Esophagus muscularis mucosa (tissue), 4 donors: ENCODE data around the gene DOK3. TPM values are rescaled to one million over a fixed set of nuclear protein-coding genes. Genes with fewer than 3 reads are reported as not detected.

Experiments
- DNase-seq: peaks from one replicate; pipeline ENCODE4 v3.0.0-alpha.2; 2017; ENCODE audit errors: extremely low spot score
- H3K27ac ChIP-seq, 4 donors: fragments of 200-600 bp; sonication (generic); replicated peaks in 1 of 4; 1 replicate in 3 of 4; 2 replicates in 1 of 4; pipeline ENCODE4 v1.5.1; 2016 to 2019; ENCODE audit warnings: mild to moderate bottlenecking in 1 of 4
- H3K27me3 ChIP-seq, 4 donors: fragments of 200-600 bp; sonication (generic); one replicate each; pipeline versions ENCODE4 v1.5.1 to v1.6.0; 2016 to 2019
- H3K36me3 ChIP-seq, 4 donors: fragments of 200-600 bp; sonication (generic); one replicate each; pipeline ENCODE4 v1.5.1; 2016 to 2019
- H3K4me1 ChIP-seq, 4 donors: fragments of 200-600 bp; sonication (generic); one replicate each; pipeline ENCODE4 v1.5.1; 2016 to 2019
- H3K4me3 ChIP-seq, 4 donors: fragments of 200-600 bp; sonication (generic); 1 replicate in 2 of 4; 2 replicates in 2 of 4; pipeline ENCODE4 v1.5.1; 2016 to 2019; ENCODE audit warnings: mild to moderate bottlenecking in 4 of 4, moderate library complexity in 1 of 4
- H3K9me3 ChIP-seq, 4 donors: fragments of 200-600 bp; sonication (generic); 1 replicate in 3 of 4; 2 replicates in 1 of 4; pipeline ENCODE4 v1.5.1; 2016 to 2019
- EP300 ChIP-seq: sonication (generic); formaldehyde crosslinking; IDR thresholded peaks from one replicate; pipeline ENCODE4 v1.6.1; 2017; ENCODE audit warnings: antibody characterized with exemption
- POLR2A ChIP-seq: fragments of 450-650 bp; IDR thresholded peaks from one replicate; pipeline ENCODE4 v1.6.1; 2017; ENCODE audit warnings: antibody characterized with exemption, moderate library complexity, mild to moderate bottlenecking, low read depth
- POLR2AphosphoS5 ChIP-seq, 2 donors: sonication (generic); formaldehyde crosslinking; IDR thresholded peaks; one replicate each; pipeline ENCODE4 v1.6.1; 2017; ENCODE audit warnings: antibody characterized with exemption in 2 of 2
- WGBS: methylation state at CpG from one replicate; pipeline ENCODE4 v1.1.5; 2018; 5-methylcytosine and 5-hydroxymethylcytosine counted together
- intact Hi-C: fragments of 100-400 bp; cut with DNase I; formaldehyde crosslinking; loops from one replicate; pipeline ENCODE4 v1.15.1; 2023
- total RNA-seq, 4 donors: library from RNA; depleted of rRNA; stranded (reverse); fragments of >200 nt; gene quantifications; one replicate each; pipeline versions ENCODE4 v1.1.0 to v1.2.1, GENCODE V29; 2016
- TF ChIP-seq, protein P1 (sequence below), 3 experiments: fragments of 200-600 bp in 2 of 3; fragments of 450-650 bp in 1 of 3; sonication (generic) in 2 of 3; IDR thresholded peaks; one replicate each; pipeline ENCODE4 v1.5.1; 2017 to 2019; ENCODE audit warnings: antibody characterized with exemption in 3 of 3, mild to moderate bottlenecking in 2 of 3, moderate library complexity in 1 of 3

The DOK3 gene
- total RNA-seq, 4 donors from 2014 or later, result 6.7 to 15.2 (median 7.5) TPM

DNA sequence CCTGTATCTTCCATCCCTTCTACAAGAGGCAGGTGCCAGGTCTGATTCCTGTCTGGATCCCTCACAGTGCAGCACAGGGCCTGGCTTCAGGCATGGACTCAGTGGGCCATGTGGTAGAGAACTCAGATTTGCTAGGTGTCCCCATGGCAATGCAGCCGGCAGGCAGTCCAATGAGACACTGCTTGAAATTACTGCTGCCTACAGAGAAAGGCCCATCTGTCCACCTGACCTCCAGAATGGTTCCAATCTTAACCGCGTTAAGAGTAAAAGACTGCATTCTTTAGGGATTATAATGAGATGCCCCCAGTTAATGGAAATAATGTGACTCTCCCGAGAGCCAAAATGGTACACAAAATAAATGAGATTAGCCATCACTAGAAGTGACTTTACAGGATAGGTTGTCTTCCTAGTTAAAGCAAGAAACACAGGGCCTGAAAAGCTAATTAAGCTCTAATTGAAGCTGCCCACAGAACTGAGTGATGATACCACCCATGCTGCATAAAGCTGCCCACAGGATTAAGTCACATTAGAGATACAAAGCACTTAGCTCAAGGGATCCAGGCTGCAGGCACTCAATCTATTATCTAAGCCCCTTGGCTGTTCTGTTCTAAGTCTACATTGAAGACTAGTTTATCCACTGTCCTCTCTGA, 33.3 kb upstream of the DOK3 start:
- DNase-seq, result no peak
- Histone ChIP-seq H3K4me3 (no peak overlapping the region), H3K27me3 (no peaks in the 10 kb centered on the region), H3K36me3 (peaks cover 0 to 14% (median 5%) of the 10 kb centered on the region in 4 donors), H3K4me1 (peaks cover 71 to 94% (median 87%) of the 10 kb centered on the region in 4 donors), H3K9me3 (no peaks in the 10 kb centered on the region), H3K27ac (peak overlapping the region in 1 of 4 donors; percentile 90)
- intact Hi-C loops, result no loop called here
- no peak for TF ChIP-seq POLR2A
- WGBS, result 98% methylated on average over 4 of the region's 4 CpGs

DNA sequence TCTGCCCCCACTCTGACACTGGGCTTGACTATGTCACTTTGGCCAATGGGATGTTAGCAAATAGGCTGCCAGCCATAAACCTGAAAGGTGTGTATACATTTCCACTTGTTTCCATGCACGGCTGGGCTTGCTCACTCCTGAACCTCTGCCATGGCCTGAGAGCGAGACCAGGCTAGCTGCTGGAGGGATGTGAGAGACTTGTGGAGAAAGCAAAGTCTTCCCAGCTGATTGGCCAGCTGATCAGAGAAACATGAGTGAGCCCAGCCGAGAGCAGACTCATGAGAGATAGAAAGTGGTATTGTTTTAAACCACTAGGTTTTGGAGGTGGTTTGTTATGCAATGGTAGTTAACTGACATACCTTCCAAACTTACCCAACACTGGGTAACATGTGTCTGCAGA, 30.8 kb upstream of the DOK3 start:
- no peaks in the 10 kb centered on the region for H3K9me3 ChIP-seq
- intact Hi-C loops, result no loop called here
- no peaks in the 10 kb centered on the region for H3K27me3 ChIP-seq
- no peak for TF ChIP-seq EP300
- no peak for TF ChIP-seq POLR2A
- no peak for TF ChIP-seq POLR2AphosphoS5 (IDR thresholded peaks at IDR 0.05)
- TF ChIP-seq, protein P1, sequence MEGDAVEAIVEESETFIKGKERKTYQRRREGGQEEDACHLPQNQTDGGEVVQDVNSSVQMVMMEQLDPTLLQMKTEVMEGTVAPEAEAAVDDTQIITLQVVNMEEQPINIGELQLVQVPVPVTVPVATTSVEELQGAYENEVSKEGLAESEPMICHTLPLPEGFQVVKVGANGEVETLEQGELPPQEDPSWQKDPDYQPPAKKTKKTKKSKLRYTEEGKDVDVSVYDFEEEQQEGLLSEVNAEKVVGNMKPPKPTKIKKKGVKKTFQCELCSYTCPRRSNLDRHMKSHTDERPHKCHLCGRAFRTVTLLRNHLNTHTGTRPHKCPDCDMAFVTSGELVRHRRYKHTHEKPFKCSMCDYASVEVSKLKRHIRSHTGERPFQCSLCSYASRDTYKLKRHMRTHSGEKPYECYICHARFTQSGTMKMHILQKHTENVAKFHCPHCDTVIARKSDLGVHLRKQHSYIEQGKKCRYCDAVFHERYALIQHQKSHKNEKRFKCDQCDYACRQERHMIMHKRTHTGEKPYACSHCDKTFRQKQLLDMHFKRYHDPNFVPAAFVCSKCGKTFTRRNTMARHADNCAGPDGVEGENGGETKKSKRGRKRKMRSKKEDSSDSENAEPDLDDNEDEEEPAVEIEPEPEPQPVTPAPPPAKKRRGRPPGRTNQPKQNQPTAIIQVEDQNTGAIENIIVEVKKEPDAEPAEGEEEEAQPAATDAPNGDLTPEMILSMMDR (IDR thresholded peaks at IDR 0.05), result no peak
- H3K36me3 ChIP-seq, result peaks cover 3 to 35% (median 23%) of the 10 kb centered on the region in 4 donors
- DNase-seq, result no peak
- WGBS, result 38% methylated on average over 3 of the region's 3 CpGs
- no peak overlapping the region for H3K4me3 ChIP-seq
- H3K4me1 ChIP-seq, result peaks cover 67 to 93% (median 85%) of the 10 kb centered on the region in 4 donors
- peak overlapping the region in 2 of 4 donors; percentile 3 to 4 for H3K27ac ChIP-seq

- Histone ChIP-seq H3K4me3 (no peak overlapping the region), H3K9me3 (no peaks in the 10 kb centered on the region), H3K36me3 (peaks cover 3 to 45% (median 28%) of the 10 kb centered on the region in 4 donors), H3K4me1 (peaks cover 60 to 87% (median 75%) of the 10 kb centered on the region in 4 donors), H3K27me3 (no peaks in the 10 kb centered on the region), H3K27ac (peak overlapping the region; percentile 75 to 82 (median 80))
- DNase-seq, result no peak
- intact Hi-C loops, result no loop called here
- TF ChIP-seq POLR2A, result no peak
- no peak for TF ChIP-seq POLR2AphosphoS5 (IDR thresholded peaks at IDR 0.05)
- TF ChIP-seq, protein P1 (IDR thresholded peaks at IDR 0.05), result no peak
- no peak for TF ChIP-seq EP300
- WGBS, result 73% methylated on average over 2 of the region's 2 CpGs
Observed at GRCh38 chr5:177539411-177539810, 29.8 kb upstream of the DOK3 start.

GRCh38 chr5:177538876-177539275, 29.2 kb upstream of the DOK3 start:
- intact Hi-C loops, result no loop called here
- TF ChIP-seq, protein P1 (IDR thresholded peaks at IDR 0.05), result no peak
- no peak for TF ChIP-seq POLR2A
- no peak for TF ChIP-seq EP300
- no peak for TF ChIP-seq POLR2AphosphoS5 (IDR thresholded peaks at IDR 0.05)
- DNase-seq, result no peak
- H3K36me3 ChIP-seq, result peaks cover 3 to 50% (median 31%) of the 10 kb centered on the region in 4 donors
- H3K4me1 ChIP-seq, result peaks cover 56 to 84% (median 69%) of the 10 kb centered on the region in 4 donors
- H3K4me3 ChIP-seq, result no peak overlapping the region
- peak overlapping the region; percentile 75 to 82 (median 80) for H3K27ac ChIP-seq
- WGBS, result 94% methylated on average over 8 of the region's 10 CpGs
- no peaks in the 10 kb centered on the region for H3K27me3 ChIP-seq
- no peaks in the 10 kb centered on the region for H3K9me3 ChIP-seq

DNA sequence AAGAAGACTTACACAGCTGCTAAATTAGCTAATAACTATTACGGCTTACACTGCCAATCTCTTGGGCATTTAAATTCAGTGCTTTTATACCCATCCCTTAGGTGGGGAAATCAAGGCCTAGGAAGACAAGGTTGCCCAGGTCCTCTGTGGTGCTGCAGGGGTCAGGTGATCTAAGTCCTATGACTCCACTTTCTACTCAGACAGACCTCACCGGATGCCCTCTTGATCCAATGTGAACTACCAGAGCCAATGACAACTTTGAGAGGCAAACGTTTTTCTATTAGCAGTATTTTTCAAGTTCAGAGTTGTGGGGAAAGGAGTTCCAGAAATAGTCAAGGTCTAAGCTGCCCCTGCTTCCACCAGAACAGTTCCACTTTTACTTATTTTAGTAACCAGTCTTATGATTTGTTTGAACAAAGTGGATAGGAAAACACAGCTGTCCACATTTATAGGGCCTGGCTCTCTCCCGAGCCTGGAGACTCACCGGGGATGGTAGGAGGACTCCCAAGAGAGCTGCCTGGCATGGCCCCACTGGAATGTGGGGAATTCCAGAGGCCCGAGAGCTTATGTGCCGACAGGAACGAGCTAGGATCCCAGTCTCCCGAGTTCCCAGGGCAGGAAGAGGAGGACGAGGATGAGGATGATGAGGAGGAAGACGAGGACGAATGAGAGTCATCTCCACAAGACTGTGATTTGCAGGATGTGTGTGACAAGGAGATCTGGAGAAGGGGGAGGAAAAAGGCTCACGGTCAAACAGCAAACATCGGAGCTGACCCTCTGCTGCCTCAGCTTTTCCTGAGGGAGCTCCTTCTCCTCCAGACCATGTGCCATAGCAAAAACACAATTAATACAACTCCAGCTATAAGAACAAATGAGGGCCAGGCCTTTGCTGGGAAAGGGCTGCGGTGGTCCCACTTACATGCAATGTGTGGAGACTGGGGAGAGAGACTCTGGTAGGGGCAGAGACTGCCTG, 28.0 kb upstream of the DOK3 start:
- peak overlapping the region; percentile 75 to 82 (median 80) for H3K27ac ChIP-seq
- H3K4me1 ChIP-seq, result peaks cover 45 to 80% (median 57%) of the 10 kb centered on the region in 4 donors
- no peak for DNase-seq
- no peaks in the 10 kb centered on the region for H3K9me3 ChIP-seq
- no peaks in the 10 kb centered on the region for H3K27me3 ChIP-seq
- no peak overlapping the region for H3K4me3 ChIP-seq
- intact Hi-C loops, result no loop called here
- H3K36me3 ChIP-seq, result peaks cover 3 to 60% (median 41%) of the 10 kb centered on the region in 4 donors
- TF ChIP-seq EP300 (no peak), POLR2AphosphoS5 (IDR thresholded peaks at IDR 0.05) (peak; percentile 27 to 50), POLR2A (no peak)
- TF ChIP-seq, protein P1 (IDR thresholded peaks at IDR 0.05), result no peak
- WGBS, result 21% methylated on average over 15 of the region's 15 CpGs
